22Rv1 (cell line): ENCODE data around the gene SLC43A2.
"Not testable (repeated sequence)": the region's sequence is repeated elsewhere in the genome, so short reads cannot be mapped to it uniquely, and the experiment has no call there.

Experiments
- H3K27ac ChIP-seq: fragments of 450-650 bp; 2 replicates; pipeline ENCODE4 v1.5.1; 2017
- ZFX ChIP-seq: fragments of 450-650 bp; IDR thresholded peaks from 2 replicates; pipeline ENCODE4 v1.6.1; 2017; ENCODE audit warnings: antibody characterized with exemption, borderline replicate concordance
- TF ChIP-seq, protein P1 (sequence below): fragments of 450-650 bp; IDR thresholded peaks from 2 replicates; pipeline ENCODE4 v1.5.1; 2017; ENCODE audit warnings: mild to moderate bottlenecking

The SLC43A2 gene

DNA sequence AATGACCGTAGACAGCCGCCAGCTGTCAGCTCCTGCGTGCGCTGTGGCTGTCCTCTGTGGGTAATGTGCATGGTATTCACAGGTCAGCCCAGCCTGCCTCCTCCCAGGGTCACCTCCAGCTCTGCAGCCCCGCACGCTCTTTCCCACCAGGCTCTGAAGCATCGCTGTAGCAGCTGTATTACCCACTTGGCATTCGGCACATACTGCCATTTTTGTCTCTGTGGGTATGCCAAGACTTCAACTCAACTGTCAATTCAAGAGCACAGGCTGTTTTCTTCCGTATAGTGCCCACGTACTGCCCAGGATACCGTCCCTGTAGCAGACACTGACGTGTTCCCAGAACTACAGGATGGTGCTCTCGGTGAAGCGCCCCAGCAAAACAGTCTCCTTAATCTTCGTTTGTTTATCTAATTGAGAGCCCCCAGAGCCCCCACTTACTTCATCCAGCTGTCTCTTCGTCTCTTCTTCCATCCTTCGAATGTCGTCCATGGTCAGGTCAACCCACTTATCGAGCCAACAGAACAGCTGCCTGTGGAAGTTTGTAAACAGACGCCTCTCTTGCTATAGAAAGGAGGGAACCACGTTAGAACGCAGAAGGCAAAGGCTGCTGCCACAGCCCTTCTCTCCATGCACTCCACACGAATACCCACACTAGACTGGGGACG is 94.8 kb downstream of the SLC43A2 start:
- H3K27ac ChIP-seq: no peak overlapping the region
- TF ChIP-seq ZFX: no peak
- TF ChIP-seq, protein P1, sequence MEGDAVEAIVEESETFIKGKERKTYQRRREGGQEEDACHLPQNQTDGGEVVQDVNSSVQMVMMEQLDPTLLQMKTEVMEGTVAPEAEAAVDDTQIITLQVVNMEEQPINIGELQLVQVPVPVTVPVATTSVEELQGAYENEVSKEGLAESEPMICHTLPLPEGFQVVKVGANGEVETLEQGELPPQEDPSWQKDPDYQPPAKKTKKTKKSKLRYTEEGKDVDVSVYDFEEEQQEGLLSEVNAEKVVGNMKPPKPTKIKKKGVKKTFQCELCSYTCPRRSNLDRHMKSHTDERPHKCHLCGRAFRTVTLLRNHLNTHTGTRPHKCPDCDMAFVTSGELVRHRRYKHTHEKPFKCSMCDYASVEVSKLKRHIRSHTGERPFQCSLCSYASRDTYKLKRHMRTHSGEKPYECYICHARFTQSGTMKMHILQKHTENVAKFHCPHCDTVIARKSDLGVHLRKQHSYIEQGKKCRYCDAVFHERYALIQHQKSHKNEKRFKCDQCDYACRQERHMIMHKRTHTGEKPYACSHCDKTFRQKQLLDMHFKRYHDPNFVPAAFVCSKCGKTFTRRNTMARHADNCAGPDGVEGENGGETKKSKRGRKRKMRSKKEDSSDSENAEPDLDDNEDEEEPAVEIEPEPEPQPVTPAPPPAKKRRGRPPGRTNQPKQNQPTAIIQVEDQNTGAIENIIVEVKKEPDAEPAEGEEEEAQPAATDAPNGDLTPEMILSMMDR: no peak

DNA sequence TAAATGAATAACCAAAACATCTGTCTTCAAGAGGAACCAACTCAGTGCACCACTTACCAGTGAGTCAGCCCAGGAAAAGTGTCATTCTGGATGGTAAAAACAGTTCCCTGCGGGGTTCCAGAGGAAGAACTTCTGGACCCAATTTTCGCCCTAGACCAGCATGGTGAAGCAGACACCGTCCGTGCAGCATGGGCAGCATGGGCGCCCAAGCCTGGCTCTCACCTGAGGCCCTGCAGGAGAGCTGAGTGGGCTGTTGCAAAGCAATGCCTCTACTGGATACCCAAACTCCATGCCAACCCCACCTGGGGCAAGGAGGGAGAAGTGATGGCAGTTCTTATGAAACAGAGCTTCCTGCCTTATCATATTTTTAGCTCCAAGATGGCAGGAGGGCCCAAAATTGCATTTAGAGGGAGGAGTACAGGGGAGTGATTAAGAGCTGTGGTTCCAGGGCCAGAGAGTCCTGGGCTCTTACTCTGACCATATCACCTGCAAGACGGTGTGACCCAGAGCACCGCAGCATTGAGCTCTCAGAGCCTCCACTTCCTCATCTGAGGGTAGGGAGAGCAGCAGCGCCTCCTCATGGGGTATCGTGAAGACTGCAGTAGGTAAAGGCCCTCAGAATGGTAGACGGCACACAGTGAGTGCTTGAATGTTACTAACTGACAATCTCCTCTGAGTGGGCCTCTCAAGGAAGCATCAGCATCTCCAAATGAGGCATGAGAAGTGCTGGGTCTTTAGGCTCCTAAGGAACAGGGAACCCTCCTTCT is 95.6 kb downstream of the SLC43A2 start:
- TF ChIP-seq ZFX: no peak
- TF ChIP-seq, protein P1: peak; percentile 43; the same call in 1 of the 2 replicates
- H3K27ac ChIP-seq: no peak overlapping the region

DNA sequence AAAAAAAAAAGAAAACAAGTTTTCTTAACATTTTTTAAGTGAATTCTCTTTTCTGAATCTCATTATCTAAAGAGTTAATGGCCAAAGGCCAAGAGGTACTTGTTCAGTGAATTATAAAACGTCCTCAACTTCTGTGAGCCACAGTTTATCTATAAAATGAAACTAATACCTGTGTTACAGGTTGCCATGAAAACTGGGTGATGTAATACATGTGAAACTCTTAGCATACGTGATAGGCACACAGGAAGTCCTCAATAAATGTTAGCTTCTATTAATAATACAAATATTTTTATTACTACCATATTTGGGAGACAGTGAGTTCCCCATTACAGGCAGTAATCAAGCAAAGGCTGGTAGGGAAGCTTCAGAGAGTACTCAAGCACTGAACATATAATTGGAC is 98.8 kb downstream of the SLC43A2 start:
- H3K27ac ChIP-seq: peak overlapping the region; percentile 44
- TF ChIP-seq, protein P1: no peak
- TF ChIP-seq ZFX: no peak

DNA sequence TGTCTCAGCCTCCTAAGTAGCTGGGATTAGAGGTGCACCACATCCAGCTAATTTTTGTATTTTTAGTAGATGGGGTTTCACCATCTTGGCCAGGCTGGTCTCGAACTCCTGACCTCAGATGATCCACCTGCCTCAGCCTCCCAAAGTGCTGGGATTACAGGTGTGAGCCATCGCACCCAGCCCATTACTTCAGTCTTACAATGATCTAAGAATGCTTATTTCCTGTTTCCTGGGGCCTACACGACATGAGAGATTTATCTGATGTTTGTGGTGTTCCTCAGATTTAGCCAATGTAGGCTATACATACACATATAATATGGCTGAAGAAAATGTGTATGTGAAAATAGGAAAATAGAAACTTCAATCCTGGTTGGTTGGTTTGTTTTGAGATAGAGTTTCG is 101.8 kb downstream of the SLC43A2 start:
- H3K27ac ChIP-seq: not testable (repeated sequence)

DNA sequence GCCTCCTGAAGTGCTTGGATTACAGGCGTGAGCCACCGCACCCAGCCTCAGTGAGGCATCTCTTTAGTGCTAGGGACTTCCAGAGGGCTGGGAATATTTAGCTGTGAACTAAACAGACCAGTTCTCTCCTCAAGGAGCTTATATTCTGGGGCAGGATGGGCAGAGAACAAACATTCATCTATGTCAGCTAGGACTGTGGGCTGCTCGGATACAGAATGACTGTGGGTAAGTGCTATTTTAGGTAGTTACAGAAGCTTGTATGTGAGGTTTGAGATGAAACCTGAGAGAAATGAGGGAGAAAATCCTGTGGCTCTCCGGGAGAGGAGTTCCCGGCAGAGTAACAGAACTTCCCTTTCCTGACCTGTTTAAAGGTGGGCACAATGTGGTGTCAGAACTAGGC is 106.0 kb downstream of the SLC43A2 start:
- H3K27ac ChIP-seq: no peak overlapping the region
- TF ChIP-seq, protein P1: no peak
- TF ChIP-seq ZFX: no peak

DNA sequence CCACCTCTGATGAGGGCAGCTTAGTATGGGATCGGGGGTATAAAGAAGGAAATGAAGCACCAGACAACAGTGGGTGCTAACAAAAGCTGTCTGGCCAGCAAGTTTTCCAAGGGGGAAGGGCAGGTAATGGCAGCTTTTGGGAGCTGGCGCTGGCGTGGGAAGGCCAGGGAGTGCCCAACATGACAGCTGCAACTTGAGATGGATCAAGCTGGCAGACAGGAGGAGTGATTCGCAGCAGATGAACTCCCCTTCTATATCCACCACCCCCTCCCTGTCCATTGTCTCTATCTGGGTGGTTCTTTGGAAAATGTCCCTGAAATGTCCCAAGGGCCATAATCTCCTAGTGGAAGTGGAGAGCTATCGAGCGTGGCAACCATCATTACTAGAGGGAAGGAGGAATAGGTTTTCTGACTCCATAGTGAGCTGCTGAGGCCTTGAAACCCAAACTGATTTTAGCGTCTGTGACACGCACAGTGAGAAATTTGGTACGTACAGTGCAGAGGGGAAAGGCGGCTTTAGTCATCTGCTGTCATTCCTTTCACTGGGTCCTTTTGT is 107.5 kb downstream of the SLC43A2 start:
- TF ChIP-seq, protein P1: no peak
- no peak for TF ChIP-seq ZFX
- no peak overlapping the region for H3K27ac ChIP-seq

DNA sequence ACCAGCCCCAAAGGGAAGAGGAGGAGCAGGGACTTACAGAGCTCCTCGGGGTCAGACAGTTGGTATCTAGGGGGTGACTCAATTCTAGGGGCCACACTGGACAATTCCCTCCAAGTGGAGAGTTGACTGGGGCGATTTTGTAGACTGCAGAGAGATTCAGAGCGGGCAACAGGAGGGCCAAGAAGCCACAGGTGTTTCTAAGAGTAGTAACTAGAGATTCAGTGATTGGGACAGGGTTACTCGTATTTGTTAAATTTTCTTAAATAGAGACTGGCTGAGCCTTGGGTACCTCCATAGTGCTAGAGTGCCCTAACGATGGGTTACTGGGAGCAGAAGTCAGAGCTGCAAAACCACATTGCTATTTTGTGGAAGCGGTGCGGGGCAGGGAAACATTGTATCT is 109.0 kb downstream of the SLC43A2 start:
- H3K27ac ChIP-seq: no peak overlapping the region
- TF ChIP-seq ZFX: no peak
- TF ChIP-seq, protein P1: no peak
